ENCODE measurements around the gene TDRD7. TPM values are rescaled to one million over a fixed set of nuclear protein-coding genes. Genes with fewer than 3 reads are reported as not detected.
A peak's percentile ranks its signal among the peaks of the same experiment; 100 is the strongest.

Gene TDRD7
- polyA plus RNA-seq, 1 donor (not counting 4 experiments of a cell fraction or from before 2014, with no cell fraction given), result 10.5 TPM

GRCh38 chr9:97502222-97502983 is 90.5 kb downstream of the TDRD7 start:
- no peak overlapping the region for H3K9ac ChIP-seq (ENCODE audit: control insufficient read depth, extremely low read depth, insufficient read depth, low read length)
- H3K9me1 ChIP-seq (ENCODE audit: control insufficient read depth, extremely low read depth, insufficient read depth, low read length), result no peaks in the 10 kb centered on the region
- peak overlapping the region; percentile 56 for H3K4me2 ChIP-seq (ENCODE audit: control insufficient read depth, extremely low read depth, insufficient read depth, low read depth, low read length)
- dilution Hi-C loops (cut with MboI; ENCODE audit: extremely low pct_ligation_motif_present, low sequenced_read_pairs), result no loop called here
- peak overlapping the region in 2 of 3 experiments; percentile 9 to 40 for H3K4me3 ChIP-seq (ENCODE audit: control insufficient read depth in 2 of 3, extremely low read depth in 1 of 3, insufficient read depth in 2 of 3, low read depth in 1 of 3, low read length in 3 of 3)
- peaks cover 68% of the 10 kb centered on the region for H3K27me3 ChIP-seq (ENCODE audit: control insufficient read depth, extremely low read depth, insufficient read depth, low read length)
- H2AFZ ChIP-seq (ENCODE audit: control insufficient read depth, low read length), result no peak overlapping the region
- DNase-seq (ENCODE audit: low read depth, low spot score), result no peak
- TF ChIP-seq CTCF (optimal IDR thresholded peaks at IDR 0.05 in 1 of 3, IDR thresholded peaks at IDR 0.05 in 1 of 3, conservative IDR thresholded peaks at IDR 0.05 in 1 of 3; ENCODE audit: extremely low read depth in 1 of 3, insufficient read depth in 2 of 3, low read length in 3 of 3), result no peak
- TF ChIP-seq EZH2 (IDR thresholded peaks at IDR 0.05; ENCODE audit: low read length), result peak; percentile 95
- no peaks in the 10 kb centered on the region for H3K9me3 ChIP-seq (ENCODE audit: control insufficient read depth, low read depth, low read length)
- no peaks in the 10 kb centered on the region for H3K79me2 ChIP-seq (ENCODE audit: control insufficient read depth, insufficient read depth, low read length)
- peaks cover 3% of the 10 kb centered on the region for H4K20me1 ChIP-seq (ENCODE audit: control insufficient read depth, extremely low read depth, insufficient read depth, low read length)
- H3K4me1 ChIP-seq (ENCODE audit: control insufficient read depth, extremely low read depth, insufficient read depth, low read length), result no peaks in the 10 kb centered on the region
- no peak overlapping the region for H3K27ac ChIP-seq (ENCODE audit: control insufficient read depth, insufficient read depth, low read length)
- no peak for FAIRE-seq
- no peaks in the 10 kb centered on the region for H3K36me3 ChIP-seq (ENCODE audit: control insufficient read depth in 2 of 2, extremely low read depth in 1 of 2, insufficient read depth in 2 of 2, low read length in 2 of 2)

- Histone ChIP-seq H4K20me1 (ENCODE audit: control insufficient read depth, extremely low read depth, insufficient read depth, low read length) (peaks cover 3% of the 10 kb centered on the region), H3K79me2 (ENCODE audit: control insufficient read depth, insufficient read depth, low read length) (no peaks in the 10 kb centered on the region), H2AFZ (ENCODE audit: control insufficient read depth, low read length) (no peak overlapping the region), H3K36me3 (ENCODE audit: control insufficient read depth in 2 of 2, extremely low read depth in 1 of 2, insufficient read depth in 2 of 2, low read length in 2 of 2) (no peaks in the 10 kb centered on the region), H3K9me1 (ENCODE audit: control insufficient read depth, extremely low read depth, insufficient read depth, low read length) (no peaks in the 10 kb centered on the region), H3K4me1 (ENCODE audit: control insufficient read depth, extremely low read depth, insufficient read depth, low read length) (no peaks in the 10 kb centered on the region), H3K9me3 (ENCODE audit: control insufficient read depth, low read depth, low read length) (no peaks in the 10 kb centered on the region), H3K4me3 (ENCODE audit: control insufficient read depth in 2 of 3, extremely low read depth in 1 of 3, insufficient read depth in 2 of 3, low read depth in 1 of 3, low read length in 3 of 3) (no peak overlapping the region), H3K4me2 (ENCODE audit: control insufficient read depth, extremely low read depth, insufficient read depth, low read depth, low read length) (no peak overlapping the region), H3K9ac (ENCODE audit: control insufficient read depth, extremely low read depth, insufficient read depth, low read length) (no peak overlapping the region), H3K27me3 (ENCODE audit: control insufficient read depth, extremely low read depth, insufficient read depth, low read length) (peaks cover 68% of the 10 kb centered on the region), H3K27ac (ENCODE audit: control insufficient read depth, insufficient read depth, low read length) (no peak overlapping the region)
- DNase-seq (ENCODE audit: low read depth, low spot score) (no peak), FAIRE-seq (no peak)
- no peak for TF ChIP-seq CTCF (optimal IDR thresholded peaks at IDR 0.05 in 1 of 3, IDR thresholded peaks at IDR 0.05 in 1 of 3, conservative IDR thresholded peaks at IDR 0.05 in 1 of 3; ENCODE audit: extremely low read depth in 1 of 3, insufficient read depth in 2 of 3, low read length in 3 of 3)
- dilution Hi-C loops (cut with MboI; ENCODE audit: extremely low pct_ligation_motif_present, low sequenced_read_pairs), result no loop called here
These were observed 91.3 kb downstream of the TDRD7 start for GRCh38 chr9:97502984-97503861.

Measured in keratinocyte (primary cell).